AG08395 (cell line): ENCODE measurements around the gene NKRF.

Source experiments
- DNase-seq: peaks from one replicate; pipeline ENCODE4 v3.0.0; 2012; ENCODE audit warnings: mixed read lengths, low spot score

NKRF gene

DNA sequence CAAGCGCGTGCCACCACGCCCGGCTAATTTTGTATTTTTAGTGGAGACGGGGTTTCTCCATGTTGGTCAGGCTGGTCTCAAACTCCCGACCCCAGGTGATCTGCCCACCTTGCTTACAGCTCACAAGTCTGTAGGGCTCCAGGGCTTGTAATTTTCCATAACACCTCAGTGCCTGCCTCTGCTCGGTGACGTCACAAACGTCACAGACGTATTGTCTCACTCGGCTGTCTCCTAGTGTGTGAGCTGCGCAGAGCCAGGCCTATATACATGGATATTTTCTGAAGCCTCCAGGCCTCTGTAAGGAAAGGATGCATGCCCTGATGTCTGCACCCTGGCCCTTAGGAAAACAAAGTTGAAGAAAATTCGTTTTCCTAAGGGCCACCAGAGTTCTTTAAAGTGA, 8.6 kb upstream of the NKRF start:
- DNase-seq, result no peak

GRCh38 chrX:119607018-119607389, 780 bp upstream of the NKRF start:
- no peak for DNase-seq

GRCh38 chrX:119605464-119606279, 552 bp downstream of the NKRF start:
- peak; percentile 8 for DNase-seq

DNA sequence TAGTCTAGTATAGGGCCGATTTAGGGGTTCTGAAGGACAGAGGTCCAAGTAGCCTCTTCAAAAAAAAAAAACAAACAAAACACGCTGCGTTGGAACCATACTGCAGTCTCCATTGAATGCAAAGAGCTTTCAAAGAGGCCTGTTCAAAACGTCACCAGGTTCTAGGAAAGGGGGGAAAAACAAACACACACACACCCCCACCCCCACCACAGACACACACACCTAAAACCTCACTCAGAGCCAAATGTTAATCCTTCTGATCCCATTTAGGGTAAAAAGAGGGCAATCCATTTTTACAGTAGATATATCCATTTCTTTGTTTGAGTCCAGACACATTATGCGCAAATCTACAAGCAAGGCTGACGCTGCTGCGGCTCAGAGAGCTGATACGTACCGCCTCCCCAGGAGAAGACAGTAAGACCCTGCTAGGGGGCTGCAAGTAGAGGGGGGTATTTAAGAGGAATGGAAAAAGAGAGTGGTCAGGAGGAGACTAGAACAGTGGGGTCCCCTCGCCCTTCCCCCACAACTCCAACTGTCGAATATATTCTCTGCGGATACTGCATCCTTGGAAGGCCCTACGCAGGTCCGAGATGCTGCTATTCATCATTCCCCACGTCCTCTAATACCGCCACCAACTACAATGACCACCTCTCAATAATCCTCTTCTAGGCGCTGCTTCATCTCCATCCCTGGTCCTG, 1.3 kb downstream of the NKRF start:
- DNase-seq, result no peak

GRCh38 chrX:119602701-119603255, 3.4 kb downstream of the NKRF start:
- DNase-seq, result no peak

DNA sequence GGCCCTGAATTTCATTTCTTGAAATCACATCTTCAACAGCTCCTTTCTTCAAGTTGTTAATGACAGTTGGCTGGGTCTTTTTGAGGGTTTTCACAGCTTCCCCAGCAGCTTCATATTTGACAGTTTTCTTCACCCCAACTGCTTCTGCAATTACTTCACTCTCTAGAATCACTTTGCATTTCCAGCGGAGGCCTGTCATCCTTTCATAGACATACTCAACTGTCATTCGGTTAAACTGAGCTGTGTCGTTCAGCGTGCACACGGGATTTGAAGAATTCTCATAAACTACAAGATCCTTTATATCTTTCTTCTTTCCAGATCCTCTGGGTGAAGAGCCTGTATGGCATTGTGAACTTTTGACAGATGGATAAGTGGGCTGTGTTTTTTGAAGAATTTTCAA, 16.4 kb downstream of the NKRF start:
- no peak for DNase-seq

DNA sequence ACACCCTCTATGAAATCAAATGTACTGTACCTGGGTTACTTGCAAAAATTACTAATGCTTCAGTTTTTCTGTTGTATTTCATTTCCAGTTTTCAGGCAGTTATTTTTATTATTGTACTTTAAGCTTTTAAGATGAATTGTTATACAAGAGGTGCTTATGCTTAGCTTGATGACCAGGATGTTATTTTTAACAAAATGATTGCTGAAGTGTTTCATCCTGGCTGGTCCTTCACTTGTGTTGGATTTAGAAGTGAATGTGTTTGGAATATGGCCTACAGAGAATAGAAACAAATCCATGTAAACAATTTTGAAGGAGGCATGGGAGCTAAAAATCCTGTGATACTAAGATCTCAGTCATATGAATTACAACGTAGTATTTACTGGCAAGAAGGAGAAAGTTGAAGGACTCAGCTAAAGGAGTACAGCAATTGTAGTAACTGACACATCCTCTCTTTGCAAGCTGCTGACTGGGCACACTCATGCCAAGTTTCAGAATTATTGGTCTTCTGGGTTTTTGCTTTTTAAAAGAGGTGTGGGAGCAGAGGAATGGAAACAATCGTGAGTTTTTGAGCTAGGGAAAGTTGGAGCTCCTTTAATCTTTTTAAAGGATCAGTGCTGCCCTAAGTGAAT, 22.7 kb downstream of the NKRF start:
- DNase-seq, result no peak

GRCh38 chrX:119579414-119579813, 26.8 kb downstream of the NKRF start:
- DNase-seq, result no peak

- peak; percentile 90 for DNase-seq
These were observed 31.6 kb downstream of the NKRF start, which contains the start of gene UBE2A for GRCh38 chrX:119574394-119575266. UBE2A (plus strand) TSS chrX:119574563; CDS start chrX:119574712, 149 bp downstream.

- peak; percentile 50 for DNase-seq
These were observed 32.3 kb downstream of the NKRF start for GRCh38 chrX:119573840-119574393.

DNA sequence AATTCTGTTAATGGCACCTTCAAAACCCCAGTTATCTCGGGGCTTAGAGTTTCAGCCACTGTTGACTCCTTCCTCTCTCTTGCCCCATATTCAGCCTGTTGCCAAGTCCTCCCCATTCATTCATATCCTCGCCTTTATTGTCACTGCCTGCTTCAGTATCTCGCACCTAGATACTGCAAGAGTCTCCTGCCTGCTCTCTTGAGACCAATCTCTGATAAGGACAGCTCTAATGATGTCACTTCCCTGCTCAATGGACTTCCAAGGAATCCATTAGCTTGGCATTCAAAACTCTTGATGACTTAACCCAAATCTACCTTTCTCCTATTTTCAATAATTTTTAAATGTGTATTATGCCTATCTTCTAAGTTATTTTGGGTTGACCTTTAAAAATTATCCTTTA, 33.0 kb downstream of the NKRF start:
- DNase-seq, result no peak

GRCh38 chrX:119570351-119570835, 35.8 kb downstream of the NKRF start:
- DNase-seq, result no peak

DNA sequence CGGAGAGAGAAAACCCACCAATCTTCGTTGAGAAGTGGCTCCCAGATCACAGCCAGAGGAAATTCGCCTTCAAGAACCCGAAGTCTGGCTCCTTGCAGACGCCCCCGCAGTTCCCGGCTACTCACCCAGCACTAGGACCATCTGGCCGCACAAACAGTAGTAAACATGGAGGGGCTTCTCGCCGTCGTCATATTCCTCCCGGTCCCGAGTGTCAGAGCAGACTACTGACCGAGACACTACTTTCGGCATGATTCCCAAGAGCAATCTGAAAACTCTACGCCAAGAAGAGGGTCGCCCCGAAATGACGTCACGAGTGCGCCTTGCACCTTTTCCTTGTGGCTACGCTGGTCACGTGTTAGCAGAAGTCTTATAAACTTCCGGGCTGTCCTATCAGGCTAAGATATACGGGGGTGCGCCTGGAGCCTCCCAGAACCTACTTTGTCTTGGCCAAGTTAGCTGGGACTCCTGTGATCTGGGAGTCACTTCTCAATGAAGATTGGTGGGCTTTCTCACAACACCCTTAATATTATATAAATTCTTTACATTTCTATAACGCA, 41.0 kb downstream of the NKRF start, which contains the start of gene STEEP1:
Gene STEEP1, minus strand, starts transcription at position 303 of the 557 bp plus-strand sequence. Its CDS starts 54 bp downstream, at position 249.
- DNase-seq, result peak; percentile 89

- DNase-seq, result no peak
These were observed 53.7 kb downstream of the NKRF start for GRCh38 chrX:119552508-119552907.

DNA sequence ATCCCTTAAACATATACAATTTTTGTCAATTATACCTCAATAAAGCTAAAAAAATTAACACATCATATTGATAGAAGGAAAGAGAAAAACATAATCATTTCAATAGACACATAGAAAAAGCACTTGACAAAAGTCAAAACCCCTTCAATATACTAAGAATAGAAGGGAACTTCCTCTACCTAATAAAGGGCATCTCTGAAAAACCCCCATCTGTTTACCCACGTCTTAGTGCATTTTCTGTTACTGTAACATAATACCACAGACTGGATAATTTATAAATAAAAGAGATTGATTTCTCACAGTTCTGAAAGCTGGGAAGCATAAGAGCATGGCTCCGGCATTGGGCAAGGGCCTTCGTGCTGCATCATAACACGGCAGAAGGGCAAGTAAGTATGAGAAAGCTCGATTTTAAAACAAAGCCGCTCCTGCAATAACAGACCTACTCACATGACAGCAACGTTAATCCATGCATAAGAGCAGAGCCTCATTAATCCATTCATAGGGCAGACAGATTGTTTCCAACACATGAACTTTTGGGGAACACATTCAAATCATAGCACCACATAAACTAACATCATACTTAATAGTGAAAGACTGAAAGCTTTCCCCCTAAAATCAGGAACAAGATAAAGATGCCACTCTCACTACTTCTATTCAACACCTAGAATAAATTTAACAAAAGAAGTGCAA, 56.8 kb downstream of the NKRF start:
- no peak for DNase-seq

DNA sequence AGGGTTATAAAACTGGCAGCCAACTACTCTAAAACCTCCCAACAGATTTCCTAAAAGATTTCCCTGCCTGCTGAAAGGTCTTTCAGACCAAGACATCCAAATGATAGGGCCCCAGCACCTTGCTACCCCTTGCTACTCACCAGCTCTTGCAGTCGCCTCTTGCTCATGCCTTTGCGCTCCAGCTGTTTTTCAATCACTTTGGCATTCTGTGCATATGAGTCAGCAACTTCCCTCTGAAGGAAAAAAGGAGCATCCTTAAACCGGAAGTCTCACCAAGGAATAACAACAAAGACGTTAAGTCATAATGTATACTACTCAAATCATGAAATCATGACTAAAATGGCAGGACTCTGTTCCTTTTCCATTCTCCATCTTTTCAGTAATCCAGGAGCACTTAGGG, 65.0 kb downstream of the NKRF start:
- peak; percentile 48 for DNase-seq

GRCh38 chrX:119539872-119540271, 66.4 kb downstream of the NKRF start:
- no peak for DNase-seq
